H1 (cell line): Measurements from ENCODE around the gene ITM2B. TPM values are rescaled to one million over a fixed set of nuclear protein-coding genes. Genes with fewer than 3 reads are reported as not detected.
A peak's percentile ranks its signal among the peaks of the same experiment; 100 is the strongest.

Source experiments
- ASH2L ChIP-seq: fragments of 200-600, 300-600 bp; sonication (generic); IDR thresholded peaks from one replicate; pipeline ENCODE4 v1.7.1; 2017; ENCODE audit warnings: low read length
- BACH1 ChIP-seq: IDR thresholded peaks from 2 replicates; pipeline ENCODE4 v1.6.1; 2012; ENCODE audit warnings: low read length, improper control_type of control experiment
- BCL11A ChIP-seq, 2 experiments: IDR thresholded peaks; one replicate each; pipeline ENCODE4 v1.6.1; 2011; ENCODE audit warnings: low read depth in 2 of 2, low read length in 2 of 2, mild to moderate bottlenecking in 2 of 2
- CHD2 ChIP-seq: IDR thresholded peaks from 2 replicates; pipeline ENCODE4 v1.6.1; 2012; ENCODE audit warnings: low read length, improper control_type of control experiment
- HDAC6 ChIP-seq: IDR thresholded peaks from one replicate; pipeline ENCODE4 v1.7.1; 2012; ENCODE audit warnings: low read depth, mild to moderate bottlenecking, inconsistent platforms, low read length, moderate library complexity
- JUND ChIP-seq: IDR thresholded peaks from 2 replicates; pipeline ENCODE4 v1.6.1; 2011; ENCODE audit warnings: mild to moderate bottlenecking, improper control_type of control experiment, low read length
- KDM1A ChIP-seq: fragments of 200-600, 300-600 bp; sonication (generic); IDR thresholded peaks from 2 replicates; pipeline ENCODE4 v1.7.1; 2016; ENCODE audit warnings: mild to moderate bottlenecking, low read length, borderline replicate concordance
- MAFK ChIP-seq: IDR thresholded peaks from 2 replicates; pipeline ENCODE4 v1.6.1; 2012; ENCODE audit warnings: low read depth, mild to moderate bottlenecking, improper control_type of control experiment, low read length
- polyA plus RNA-seq, 7 experiments: library from polyadenylated mRNA; depleted of rRNA in 3 of 7; stranded (reverse) in 5 of 7; unstranded in 2 of 7; fragments of >200 nt in 5 of 7; fragments of 200-250 nt in 2 of 7; gene quantifications; 1 replicate in 5 of 7; 2 replicates in 1 of 7; 4 replicates in 1 of 7; pipeline versions ENCODE4 v1.2.1 to v1.2.3, GENCODE V29; 2011 to 2013; ENCODE audit warnings: missing spikeins in 2 of 7, mixed read lengths in 2 of 7
- total RNA-seq: library from RNA; stranded (reverse); fragmentation: NEBNext Ultra II Directional; extraction: Animal tissue kit (Norgen Biotek cat#: 25700); gene quantifications from 2 replicates; pipeline ENCODE4 v1.2.1, GENCODE V29; 2021
- TF ChIP-seq, protein P1 (sequence below): fragments of 300-600 bp; sonication (generic); IDR thresholded peaks from 2 replicates; pipeline ENCODE4 v1.7.1; 2012; ENCODE audit warnings: low read length, moderate library complexity, mild to moderate bottlenecking, inconsistent platforms; ENCODE audit not compliant: insufficient replicate concordance

Gene ITM2B
- total and polyA plus RNA-seq, 2 of the 8 experiments (the other 6 are each of a cell fraction or from before 2014, with no cell fraction given): 132 to 184 TPM

DNA sequence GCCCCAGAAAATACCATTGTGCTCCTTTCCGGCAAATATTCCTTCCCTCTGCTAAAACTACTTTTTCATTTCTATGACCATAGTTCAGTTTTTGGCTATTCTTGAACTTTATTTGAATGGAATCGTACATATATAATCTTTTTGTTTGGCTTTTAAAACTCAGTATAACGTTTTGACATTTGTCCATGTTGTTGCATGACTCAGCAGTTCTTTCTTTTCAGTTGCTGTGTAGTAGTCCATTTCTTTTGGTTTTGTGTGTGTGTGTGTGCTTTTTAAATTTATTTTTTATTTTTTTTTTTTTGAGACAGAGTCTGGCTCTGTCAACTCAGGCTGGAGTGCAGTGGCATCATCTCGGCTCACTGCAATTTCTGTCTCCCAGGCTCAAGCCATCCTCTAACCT lies 35.0 kb downstream of the ITM2B start (continued):
- TF ChIP-seq, protein P1, sequence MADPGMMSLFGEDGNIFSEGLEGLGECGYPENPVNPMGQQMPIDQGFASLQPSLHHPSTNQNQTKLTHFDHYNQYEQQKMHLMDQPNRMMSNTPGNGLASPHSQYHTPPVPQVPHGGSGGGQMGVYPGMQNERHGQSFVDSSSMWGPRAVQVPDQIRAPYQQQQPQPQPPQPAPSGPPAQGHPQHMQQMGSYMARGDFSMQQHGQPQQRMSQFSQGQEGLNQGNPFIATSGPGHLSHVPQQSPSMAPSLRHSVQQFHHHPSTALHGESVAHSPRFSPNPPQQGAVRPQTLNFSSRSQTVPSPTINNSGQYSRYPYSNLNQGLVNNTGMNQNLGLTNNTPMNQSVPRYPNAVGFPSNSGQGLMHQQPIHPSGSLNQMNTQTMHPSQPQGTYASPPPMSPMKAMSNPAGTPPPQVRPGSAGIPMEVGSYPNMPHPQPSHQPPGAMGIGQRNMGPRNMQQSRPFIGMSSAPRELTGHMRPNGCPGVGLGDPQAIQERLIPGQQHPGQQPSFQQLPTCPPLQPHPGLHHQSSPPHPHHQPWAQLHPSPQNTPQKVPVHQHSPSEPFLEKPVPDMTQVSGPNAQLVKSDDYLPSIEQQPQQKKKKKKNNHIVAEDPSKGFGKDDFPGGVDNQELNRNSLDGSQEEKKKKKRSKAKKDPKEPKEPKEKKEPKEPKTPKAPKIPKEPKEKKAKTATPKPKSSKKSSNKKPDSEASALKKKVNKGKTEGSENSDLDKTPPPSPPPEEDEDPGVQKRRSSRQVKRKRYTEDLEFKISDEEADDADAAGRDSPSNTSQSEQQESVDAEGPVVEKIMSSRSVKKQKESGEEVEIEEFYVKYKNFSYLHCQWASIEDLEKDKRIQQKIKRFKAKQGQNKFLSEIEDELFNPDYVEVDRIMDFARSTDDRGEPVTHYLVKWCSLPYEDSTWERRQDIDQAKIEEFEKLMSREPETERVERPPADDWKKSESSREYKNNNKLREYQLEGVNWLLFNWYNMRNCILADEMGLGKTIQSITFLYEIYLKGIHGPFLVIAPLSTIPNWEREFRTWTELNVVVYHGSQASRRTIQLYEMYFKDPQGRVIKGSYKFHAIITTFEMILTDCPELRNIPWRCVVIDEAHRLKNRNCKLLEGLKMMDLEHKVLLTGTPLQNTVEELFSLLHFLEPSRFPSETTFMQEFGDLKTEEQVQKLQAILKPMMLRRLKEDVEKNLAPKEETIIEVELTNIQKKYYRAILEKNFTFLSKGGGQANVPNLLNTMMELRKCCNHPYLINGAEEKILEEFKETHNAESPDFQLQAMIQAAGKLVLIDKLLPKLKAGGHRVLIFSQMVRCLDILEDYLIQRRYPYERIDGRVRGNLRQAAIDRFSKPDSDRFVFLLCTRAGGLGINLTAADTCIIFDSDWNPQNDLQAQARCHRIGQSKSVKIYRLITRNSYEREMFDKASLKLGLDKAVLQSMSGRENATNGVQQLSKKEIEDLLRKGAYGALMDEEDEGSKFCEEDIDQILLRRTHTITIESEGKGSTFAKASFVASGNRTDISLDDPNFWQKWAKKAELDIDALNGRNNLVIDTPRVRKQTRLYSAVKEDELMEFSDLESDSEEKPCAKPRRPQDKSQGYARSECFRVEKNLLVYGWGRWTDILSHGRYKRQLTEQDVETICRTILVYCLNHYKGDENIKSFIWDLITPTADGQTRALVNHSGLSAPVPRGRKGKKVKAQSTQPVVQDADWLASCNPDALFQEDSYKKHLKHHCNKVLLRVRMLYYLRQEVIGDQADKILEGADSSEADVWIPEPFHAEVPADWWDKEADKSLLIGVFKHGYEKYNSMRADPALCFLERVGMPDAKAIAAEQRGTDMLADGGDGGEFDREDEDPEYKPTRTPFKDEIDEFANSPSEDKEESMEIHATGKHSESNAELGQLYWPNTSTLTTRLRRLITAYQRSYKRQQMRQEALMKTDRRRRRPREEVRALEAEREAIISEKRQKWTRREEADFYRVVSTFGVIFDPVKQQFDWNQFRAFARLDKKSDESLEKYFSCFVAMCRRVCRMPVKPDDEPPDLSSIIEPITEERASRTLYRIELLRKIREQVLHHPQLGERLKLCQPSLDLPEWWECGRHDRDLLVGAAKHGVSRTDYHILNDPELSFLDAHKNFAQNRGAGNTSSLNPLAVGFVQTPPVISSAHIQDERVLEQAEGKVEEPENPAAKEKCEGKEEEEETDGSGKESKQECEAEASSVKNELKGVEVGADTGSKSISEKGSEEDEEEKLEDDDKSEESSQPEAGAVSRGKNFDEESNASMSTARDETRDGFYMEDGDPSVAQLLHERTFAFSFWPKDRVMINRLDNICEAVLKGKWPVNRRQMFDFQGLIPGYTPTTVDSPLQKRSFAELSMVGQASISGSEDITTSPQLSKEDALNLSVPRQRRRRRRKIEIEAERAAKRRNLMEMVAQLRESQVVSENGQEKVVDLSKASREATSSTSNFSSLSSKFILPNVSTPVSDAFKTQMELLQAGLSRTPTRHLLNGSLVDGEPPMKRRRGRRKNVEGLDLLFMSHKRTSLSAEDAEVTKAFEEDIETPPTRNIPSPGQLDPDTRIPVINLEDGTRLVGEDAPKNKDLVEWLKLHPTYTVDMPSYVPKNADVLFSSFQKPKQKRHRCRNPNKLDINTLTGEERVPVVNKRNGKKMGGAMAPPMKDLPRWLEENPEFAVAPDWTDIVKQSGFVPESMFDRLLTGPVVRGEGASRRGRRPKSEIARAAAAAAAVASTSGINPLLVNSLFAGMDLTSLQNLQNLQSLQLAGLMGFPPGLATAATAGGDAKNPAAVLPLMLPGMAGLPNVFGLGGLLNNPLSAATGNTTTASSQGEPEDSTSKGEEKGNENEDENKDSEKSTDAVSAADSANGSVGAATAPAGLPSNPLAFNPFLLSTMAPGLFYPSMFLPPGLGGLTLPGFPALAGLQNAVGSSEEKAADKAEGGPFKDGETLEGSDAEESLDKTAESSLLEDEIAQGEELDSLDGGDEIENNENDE: no peak
- TF ChIP-seq MAFK (peak; percentile 46; the same call in 1 of the 2 replicates), ASH2L (no peak), BCL11A (IDR thresholded peaks at IDR 0.05; ENCODE audit: low read depth in 2 of 2, low read length in 2 of 2) (no peak), KDM1A (no peak), BACH1 (peak; percentile 71; the same call in 1 of the 2 replicates), JUND (no peak), CHD2 (no peak), HDAC6 (no peak)
- TF ChIP-seq, all 59 proteins: peak for 2
